HG02870 (cell line): ENCODE results near the gene BPTF.
"Not testable (repeated sequence)": the region's sequence is repeated elsewhere in the genome, so short reads cannot be mapped to it uniquely, and the experiment has no call there.

Source experiments
- ATAC-seq: cut with Tn5 transposase; IDR thresholded peaks from one replicate; pipeline ENCODE4 v1.9.1; 2021; ENCODE audit warnings: mild to moderate bottlenecking, moderate library complexity; ENCODE audit not compliant: unreplicated experiment

BPTF gene

GRCh38 chr17:67970783-67971182, 145.5 kb downstream of the BPTF start:
- no peak for ATAC-seq

GRCh38 chr17:67974185-67974584, 148.9 kb downstream of the BPTF start:
- ATAC-seq = no peak

DNA sequence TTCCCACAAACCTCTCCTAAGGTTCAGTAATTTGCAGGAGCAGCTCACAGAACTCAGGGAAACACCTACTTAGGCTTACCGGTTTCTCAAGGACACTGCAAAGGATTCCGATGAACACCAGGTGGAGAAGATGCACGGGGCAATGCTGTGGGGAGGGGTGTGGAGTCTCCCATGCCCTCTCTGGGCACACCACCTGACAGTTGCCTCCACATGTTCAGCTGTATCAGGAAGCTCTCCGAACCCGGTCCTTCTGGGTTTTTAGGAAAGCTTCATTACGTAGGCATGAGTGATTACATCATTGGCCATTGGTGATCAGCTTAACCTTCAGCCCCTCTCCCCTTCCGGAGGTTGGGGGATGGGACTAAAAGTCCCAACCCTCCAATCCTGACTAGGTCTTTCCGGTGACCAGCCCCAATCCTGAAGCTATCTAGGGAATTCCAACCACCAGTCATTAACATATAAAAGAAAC, 149.3 kb downstream of the BPTF start:
- ATAC-seq = no peak

DNA sequence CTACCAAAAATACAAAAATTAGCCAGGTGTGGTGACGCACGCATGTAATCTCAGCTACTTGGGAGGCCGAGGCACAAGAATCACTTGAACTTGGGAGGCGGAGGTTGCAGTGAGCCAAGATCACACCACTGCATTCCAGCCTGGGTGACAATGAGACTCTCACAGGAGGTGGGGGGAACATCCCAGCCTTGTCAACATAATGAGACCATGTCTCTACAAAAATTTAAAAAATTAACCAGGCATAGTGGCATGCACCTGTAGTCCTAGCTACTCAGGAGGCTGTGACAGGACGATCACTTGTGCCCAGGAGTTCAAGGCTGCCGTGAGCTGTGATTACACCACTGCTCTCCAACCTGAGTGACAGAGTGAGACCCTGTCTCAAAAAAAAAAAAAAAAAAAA, 151.0 kb downstream of the BPTF start:
- not testable (repeated sequence) for ATAC-seq

GRCh38 chr17:67980456-67980855, 155.2 kb downstream of the BPTF start:
- ATAC-seq = no peak

GRCh38 chr17:67980883-67981282, 155.6 kb downstream of the BPTF start:
- ATAC-seq = not testable (repeated sequence)

GRCh38 chr17:67982034-67982640, 156.8 kb downstream of the BPTF start:
- ATAC-seq = no peak

DNA sequence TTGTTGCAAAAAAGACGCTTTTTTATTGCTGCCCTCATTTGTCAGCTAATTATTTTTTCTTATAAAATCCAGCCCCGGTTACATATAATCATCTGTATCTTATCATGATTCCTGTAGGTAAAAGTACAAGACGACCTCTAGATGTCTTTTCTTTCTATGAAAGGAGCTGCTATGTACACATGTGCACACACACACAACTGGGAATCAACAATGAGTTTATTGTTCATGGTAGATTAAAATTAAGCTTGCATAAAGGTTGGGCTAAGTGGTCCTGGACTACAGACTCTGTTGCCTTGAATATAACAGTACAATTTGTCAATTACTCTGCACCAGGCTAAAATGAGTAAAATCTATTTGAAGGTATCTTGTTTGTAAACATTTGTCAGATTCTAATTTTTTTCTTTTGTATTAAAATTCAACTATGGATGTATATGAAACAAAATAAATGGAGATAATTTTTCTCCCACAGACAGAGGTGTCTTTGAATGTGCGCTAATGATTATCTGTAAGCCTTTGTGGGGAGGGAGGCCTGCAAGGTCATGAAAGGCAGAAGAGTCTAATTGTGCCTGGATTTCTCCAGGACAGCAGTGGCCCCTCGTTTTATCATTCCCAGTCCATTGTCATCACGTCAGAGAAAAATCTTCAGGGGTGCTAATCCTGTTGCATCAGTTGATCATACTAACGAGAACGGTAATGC, 157.5 kb downstream of the BPTF start:
- no peak for ATAC-seq

DNA sequence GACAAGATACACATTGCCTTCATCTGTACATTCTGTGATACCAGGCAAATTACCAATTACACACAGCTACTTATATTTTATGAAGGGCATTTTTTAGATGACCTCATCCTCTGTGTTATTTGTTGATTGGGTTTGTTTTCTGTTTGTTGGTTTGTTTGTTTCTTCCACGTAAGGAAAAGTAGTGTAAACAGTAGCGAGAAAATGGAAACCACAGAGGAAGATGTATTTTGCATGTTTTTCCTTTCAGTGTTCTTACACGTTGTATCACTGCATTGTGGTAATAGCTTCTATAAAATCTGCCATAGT, 158.0 kb downstream of the BPTF start:
- no peak for ATAC-seq

- ATAC-seq = no peak
Observed at GRCh38 chr17:67990909-67991308, 165.6 kb downstream of the BPTF start.

- ATAC-seq = peak; percentile 7
Observed at GRCh38 chr17:67992548-67993152, 167.3 kb downstream of the BPTF start.

- ATAC-seq = peak; percentile 61
Observed at GRCh38 chr17:67993153-67993997, 168.1 kb downstream of the BPTF start.

DNA sequence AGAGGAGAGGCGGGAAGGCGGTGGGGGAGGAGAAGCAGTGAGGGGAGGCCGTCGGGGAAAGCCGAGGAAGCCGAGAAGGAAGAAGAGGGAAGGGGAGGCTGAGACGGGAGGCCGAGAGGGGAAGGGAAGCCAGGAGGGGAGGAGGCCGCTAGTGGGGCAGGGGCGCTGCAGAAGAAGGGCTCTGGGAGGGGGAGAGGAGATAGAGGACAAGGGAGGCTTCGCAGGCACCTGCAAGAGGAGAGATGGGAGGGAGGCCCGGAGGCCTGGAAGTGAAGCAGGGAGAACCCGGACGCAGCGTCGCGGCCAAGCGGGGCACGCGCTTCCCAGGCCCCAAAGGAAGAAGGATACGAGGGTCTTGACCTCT, 168.7 kb downstream of the BPTF start:
- peak; percentile 10 for ATAC-seq

DNA sequence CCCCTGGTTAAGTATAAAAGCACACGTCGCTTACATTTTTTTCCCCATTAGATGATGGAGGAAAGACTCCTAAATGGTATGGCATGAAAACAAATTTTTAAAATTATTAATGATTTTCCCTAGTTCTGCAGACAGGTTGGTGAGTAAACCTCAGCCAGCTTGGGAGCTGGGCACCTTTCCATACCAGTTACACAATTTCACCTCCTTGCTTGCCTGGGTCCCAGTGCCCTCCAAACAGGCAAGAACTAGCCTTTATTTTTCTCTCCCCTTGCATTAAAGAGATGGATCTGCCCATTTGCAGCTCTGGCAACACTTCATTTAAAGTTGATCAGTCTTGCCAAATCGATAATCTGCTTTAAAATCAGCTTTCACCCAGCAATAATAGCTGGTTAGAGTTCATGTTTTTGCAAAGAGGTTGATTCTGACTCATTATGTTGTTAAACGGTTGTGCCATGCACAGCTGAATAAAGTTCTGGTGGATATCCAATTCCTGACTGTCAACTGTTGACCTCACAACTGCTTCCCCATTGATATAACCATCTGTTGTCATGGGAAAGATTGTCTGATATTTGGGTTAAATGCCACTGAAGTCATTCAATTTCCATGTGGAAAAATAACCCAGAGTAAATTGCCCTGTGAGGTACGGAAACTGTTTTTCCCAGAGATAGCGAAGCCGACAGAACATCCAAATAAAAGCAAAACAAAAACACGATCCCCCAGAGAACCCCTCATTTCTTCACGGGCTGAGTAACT, 169.7 kb downstream of the BPTF start:
- no peak for ATAC-seq

GRCh38 chr17:67995570-67996263, 170.4 kb downstream of the BPTF start:
- no peak for ATAC-seq

DNA sequence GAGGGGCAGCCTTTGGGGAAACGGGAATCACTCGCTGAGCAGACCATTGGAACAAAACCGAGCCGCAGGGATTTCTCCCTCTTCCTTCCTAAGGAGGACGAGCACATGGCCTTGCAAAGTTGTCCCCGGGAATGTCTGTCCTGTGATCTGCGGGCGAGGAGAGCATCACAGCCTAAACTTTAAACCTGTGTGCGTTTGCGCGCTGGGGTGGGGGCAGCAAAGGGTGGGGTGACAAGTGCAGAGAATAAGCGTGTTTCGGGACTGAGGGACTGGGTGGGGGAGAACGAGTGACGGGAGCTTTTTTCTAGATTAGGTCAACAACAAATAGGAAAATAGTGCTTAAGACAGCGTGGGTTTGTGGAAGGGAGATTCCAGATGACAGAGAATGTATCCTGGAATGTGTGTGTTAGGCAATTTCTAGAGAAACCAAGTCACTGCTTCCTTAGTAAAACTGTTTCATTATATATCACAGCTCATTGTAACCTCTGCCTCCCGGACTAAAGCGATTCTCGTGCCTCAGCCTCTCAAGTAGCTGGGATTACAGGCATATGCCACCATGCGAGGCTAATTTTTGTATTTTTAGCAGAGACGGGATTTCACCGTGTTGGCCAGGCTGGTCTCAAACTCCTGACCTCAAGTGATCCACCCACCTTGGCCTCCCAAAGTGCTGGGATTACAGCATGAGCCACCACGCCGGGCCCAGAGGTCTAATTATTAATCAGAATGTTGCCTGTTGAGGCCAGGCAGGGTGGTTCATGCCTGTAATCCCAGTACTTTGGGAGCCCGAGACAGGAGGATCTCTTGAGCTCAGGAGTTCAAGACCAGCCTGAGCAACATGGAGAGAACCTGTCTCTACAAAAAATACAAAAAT, 171.2 kb downstream of the BPTF start, which contains the start of gene C17orf58:
C17orf58 (minus strand) TSS at position 169 of the 871 bp plus-strand sequence. CDS start 271 bp downstream, outside the sequence.
- not testable (repeated sequence) for ATAC-seq

GRCh38 chr17:67998466-67998865, 173.2 kb downstream of the BPTF start:
- ATAC-seq = no peak

DNA sequence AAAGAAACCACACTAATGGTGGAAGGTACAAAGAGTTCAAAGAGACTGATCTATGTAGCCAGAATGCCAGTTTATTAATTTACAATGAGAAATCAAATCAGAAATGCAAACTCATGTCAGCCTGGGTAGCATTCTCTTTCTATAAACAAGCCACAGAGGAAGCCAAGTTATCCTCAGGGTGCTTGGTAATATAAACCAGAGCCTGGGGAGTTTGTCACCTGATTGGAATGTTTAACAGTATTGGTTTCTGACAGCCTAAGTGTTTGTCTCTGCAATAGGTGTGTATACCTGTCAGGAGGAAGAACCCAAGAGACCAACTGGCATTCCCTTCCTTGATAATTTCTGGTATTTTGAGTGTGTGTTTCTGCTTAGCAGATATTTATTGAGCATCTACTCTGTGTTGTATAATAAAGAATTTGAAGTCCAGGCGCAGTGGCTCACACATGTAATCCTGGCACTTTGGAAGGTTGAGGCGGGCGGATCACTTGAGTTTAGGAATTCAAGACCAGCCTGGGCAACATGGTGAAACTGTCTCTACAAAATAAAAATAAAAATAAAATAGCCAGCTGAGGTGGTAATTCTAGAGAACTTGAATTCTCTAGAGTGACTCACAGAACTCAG, 174.1 kb downstream of the BPTF start:
- no peak for ATAC-seq

DNA sequence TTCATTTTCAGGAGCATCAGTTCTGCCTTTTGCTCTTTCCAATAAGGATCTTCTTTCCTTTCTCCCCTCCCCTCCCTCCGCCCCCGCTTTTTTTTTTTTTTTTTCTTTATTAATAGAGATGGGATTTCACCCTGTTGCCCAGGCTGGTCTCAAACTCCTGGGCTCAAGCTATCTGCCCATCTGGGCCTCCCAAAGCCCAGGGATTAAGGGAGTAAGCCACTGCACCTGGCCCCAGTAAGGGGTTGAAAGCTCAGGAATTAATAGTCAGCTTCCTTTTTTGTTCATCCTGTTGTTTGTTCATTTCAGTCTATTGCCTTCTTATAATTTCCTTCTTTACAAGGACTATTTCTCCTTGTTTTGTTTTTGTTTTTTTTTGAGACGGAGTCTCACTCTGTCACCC, 178.9 kb downstream of the BPTF start:
- no peak for ATAC-seq
